ENCODE measurements around the gene EMX2. TPM values are rescaled to one million over a fixed set of nuclear protein-coding genes. Genes with fewer than 3 reads are reported as not detected.

Gene EMX2
- total RNA-seq, 1 experiment from 2014 or later, result 4.7 TPM

DNA sequence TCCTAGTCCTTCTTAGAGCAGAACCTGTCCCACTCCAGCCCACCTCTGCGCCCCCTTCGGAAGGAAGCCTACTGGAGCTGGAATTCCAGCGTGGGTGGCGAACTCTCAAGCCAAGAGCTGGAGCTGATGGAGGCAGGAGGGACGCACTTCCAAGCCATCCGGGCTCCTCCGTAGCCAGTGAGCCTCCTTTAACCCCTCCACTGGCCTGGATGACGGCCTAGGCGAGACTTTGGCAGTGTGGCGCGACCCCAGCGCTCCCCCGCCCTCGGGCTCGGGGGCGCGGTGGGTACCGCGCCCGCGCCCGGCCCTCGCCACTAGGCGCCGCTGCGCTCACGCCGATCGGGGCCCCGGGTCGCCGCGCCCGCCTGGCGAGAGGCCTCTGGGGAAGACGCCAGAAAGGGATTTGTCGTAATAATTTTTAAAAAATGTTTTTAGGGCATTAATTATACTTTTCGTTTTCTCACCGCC, 5.1 kb upstream of the EMX2 start:
- no TSS peak for BruUV-seq (replicated peaks)
- peaks cover 18% of the 10 kb centered on the region for H3K4me1 ChIP-seq
- peak in 1 of 2 experiments; percentile 39 for DNase-seq
- CTCF ChIA-PET, result interaction anchor here (0.8 to 1.3 kb wide), 2 partner anchors 41 to 95 kb away, joined by 3 to 4 read pairs; no protein-coding TSS in a partner anchor
- no peaks in the 10 kb centered on the region for H3K9me3 Mint-ChIP-seq (ENCODE audit: unreplicated experiment)
- H3K4me3 Mint-ChIP-seq (ENCODE audit: unreplicated experiment), result no peak overlapping the region
- H3K9me3 ChIP-seq, result no peaks in the 10 kb centered on the region
- no peaks in the 10 kb centered on the region for H3K36me3 Mint-ChIP-seq (ENCODE audit: insufficient read depth, unreplicated experiment)
- H3K27me3 Mint-ChIP-seq (ENCODE audit: insufficient read depth, unreplicated experiment), result no peaks in the 10 kb centered on the region
- no peaks in the 10 kb centered on the region for H3K27me3 ChIP-seq (replicated peaks; ENCODE audit: control insufficient read depth, insufficient read depth, low read length)
- TF ChIP-seq, protein P1, sequence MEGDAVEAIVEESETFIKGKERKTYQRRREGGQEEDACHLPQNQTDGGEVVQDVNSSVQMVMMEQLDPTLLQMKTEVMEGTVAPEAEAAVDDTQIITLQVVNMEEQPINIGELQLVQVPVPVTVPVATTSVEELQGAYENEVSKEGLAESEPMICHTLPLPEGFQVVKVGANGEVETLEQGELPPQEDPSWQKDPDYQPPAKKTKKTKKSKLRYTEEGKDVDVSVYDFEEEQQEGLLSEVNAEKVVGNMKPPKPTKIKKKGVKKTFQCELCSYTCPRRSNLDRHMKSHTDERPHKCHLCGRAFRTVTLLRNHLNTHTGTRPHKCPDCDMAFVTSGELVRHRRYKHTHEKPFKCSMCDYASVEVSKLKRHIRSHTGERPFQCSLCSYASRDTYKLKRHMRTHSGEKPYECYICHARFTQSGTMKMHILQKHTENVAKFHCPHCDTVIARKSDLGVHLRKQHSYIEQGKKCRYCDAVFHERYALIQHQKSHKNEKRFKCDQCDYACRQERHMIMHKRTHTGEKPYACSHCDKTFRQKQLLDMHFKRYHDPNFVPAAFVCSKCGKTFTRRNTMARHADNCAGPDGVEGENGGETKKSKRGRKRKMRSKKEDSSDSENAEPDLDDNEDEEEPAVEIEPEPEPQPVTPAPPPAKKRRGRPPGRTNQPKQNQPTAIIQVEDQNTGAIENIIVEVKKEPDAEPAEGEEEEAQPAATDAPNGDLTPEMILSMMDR (IDR thresholded peaks at IDR 0.05; ENCODE audit: insufficient read depth in 1 of 2, low read depth in 1 of 2, low read length in 1 of 2, severe bottlenecking in 1 of 2, unreplicated experiment in 1 of 2), result no peak
- H3K36me3 ChIP-seq (ENCODE audit: control insufficient read depth, insufficient read depth, low read length), result no peaks in the 10 kb centered on the region; the same call in 1 of the 2 replicates
- peaks cover 6% of the 10 kb centered on the region for H3K4me1 Mint-ChIP-seq (ENCODE audit: low read depth, unreplicated experiment)
- intact Hi-C loops (cut with micrococcal nuclease; ENCODE audit: unreplicated experiment), result no loop called here
- H3K27ac Mint-ChIP-seq (ENCODE audit: unreplicated experiment), result no peak overlapping the region
- H3K4me3 ChIP-seq (ENCODE audit: low read depth, low read length), result no peak overlapping the region
- POLR2A ChIA-PET, result no interaction called here

DNA sequence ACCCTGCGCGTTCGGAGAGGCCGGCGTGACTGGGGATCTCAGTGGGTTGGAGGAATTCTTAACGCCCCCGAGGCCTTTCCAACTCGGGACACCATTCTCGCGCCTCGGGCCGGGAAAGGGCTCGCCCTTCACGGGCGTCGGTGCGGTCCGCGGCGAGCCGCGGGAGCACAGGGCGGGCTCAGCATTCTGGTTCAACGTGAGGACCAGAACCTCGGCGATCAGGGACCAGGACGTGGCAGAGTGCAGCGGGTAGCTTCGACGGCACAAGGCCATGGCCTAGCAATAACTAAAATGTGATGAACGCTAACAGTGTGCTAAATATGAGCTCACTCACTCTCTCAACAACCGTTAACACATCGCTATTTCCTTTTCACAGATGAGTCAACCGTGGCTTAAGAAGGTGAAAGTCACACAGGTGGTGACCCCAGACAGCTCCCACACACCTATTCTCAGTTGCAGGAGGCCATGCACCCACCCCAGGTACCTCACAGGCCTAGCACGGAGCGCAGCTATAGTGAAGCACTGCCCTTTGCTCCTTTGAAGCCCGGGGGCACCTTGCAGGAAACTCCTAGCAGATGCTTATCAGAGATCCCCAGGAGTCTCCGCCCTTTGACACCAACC, 4.5 kb upstream of the EMX2 start:
- H3K4me3 ChIP-seq (ENCODE audit: low read depth, low read length), result no peak overlapping the region
- H3K4me1 ChIP-seq, result peaks cover 18% of the 10 kb centered on the region
- intact Hi-C loops (cut with micrococcal nuclease; ENCODE audit: unreplicated experiment), result no loop called here
- no peaks in the 10 kb centered on the region for H3K36me3 Mint-ChIP-seq (ENCODE audit: insufficient read depth, unreplicated experiment)
- no TSS peak for BruUV-seq (replicated peaks)
- H3K36me3 ChIP-seq (ENCODE audit: control insufficient read depth, insufficient read depth, low read length), result no peaks in the 10 kb centered on the region; the same call in 1 of the 2 replicates
- POLR2A ChIA-PET, result no interaction called here
- no peaks in the 10 kb centered on the region for H3K27me3 ChIP-seq (replicated peaks; ENCODE audit: control insufficient read depth, insufficient read depth, low read length)
- no peak for DNase-seq
- H3K27me3 Mint-ChIP-seq (ENCODE audit: insufficient read depth, unreplicated experiment), result no peaks in the 10 kb centered on the region
- CTCF ChIA-PET, result interaction anchor here (1.3 kb wide), 1 partner anchor 41 kb away, joined by 4 read pairs; no protein-coding TSS in a partner anchor
- no peak overlapping the region for H3K4me3 Mint-ChIP-seq (ENCODE audit: unreplicated experiment)
- no peak overlapping the region for H3K27ac Mint-ChIP-seq (ENCODE audit: unreplicated experiment)
- no peaks in the 10 kb centered on the region for H3K9me3 ChIP-seq
- H3K4me1 Mint-ChIP-seq (ENCODE audit: low read depth, unreplicated experiment), result peaks cover 6% of the 10 kb centered on the region
- no peaks in the 10 kb centered on the region for H3K9me3 Mint-ChIP-seq (ENCODE audit: unreplicated experiment)
- TF ChIP-seq, protein P1 (IDR thresholded peaks at IDR 0.05; ENCODE audit: insufficient read depth in 1 of 2, low read depth in 1 of 2, low read length in 1 of 2, severe bottlenecking in 1 of 2, unreplicated experiment in 1 of 2), result no peak

DNA sequence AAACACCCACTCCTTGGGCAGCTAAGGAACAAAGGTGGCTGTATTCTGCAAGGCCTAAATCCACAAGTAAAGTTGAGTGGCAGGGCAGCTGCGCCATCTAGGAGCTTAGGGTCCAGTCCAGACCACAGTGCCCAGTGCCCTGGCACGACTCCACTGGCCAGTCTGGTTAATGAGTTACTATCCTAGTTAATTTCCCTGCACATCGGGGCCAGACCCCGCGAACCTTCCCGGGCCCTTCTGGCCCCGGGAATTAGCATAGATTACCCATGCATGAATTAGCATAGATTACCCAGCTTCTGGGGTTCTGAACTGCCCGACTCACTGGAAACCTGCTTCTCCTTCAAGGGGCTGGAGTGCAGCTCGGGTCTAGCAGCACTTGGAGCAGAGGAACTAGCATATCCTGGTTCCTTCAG, 3.2 kb upstream of the EMX2 start:
- H3K4me1 ChIP-seq, result peaks cover 16% of the 10 kb centered on the region
- CTCF ChIA-PET, result no interaction called here
- no peak overlapping the region for H3K27ac Mint-ChIP-seq (ENCODE audit: unreplicated experiment)
- no peak overlapping the region for H3K4me3 Mint-ChIP-seq (ENCODE audit: unreplicated experiment)
- no peak overlapping the region for H3K4me3 ChIP-seq (ENCODE audit: low read depth, low read length)
- H3K9me3 Mint-ChIP-seq (ENCODE audit: unreplicated experiment), result no peaks in the 10 kb centered on the region
- no TSS peak for BruUV-seq (replicated peaks)
- no peaks in the 10 kb centered on the region; the same call in 1 of the 2 replicates for H3K36me3 ChIP-seq (ENCODE audit: control insufficient read depth, insufficient read depth, low read length)
- H3K27me3 ChIP-seq (replicated peaks; ENCODE audit: control insufficient read depth, insufficient read depth, low read length), result no peaks in the 10 kb centered on the region
- H3K27me3 Mint-ChIP-seq (ENCODE audit: insufficient read depth, unreplicated experiment), result no peaks in the 10 kb centered on the region
- intact Hi-C loops (cut with micrococcal nuclease; ENCODE audit: unreplicated experiment), result no loop called here
- no peaks in the 10 kb centered on the region for H3K9me3 ChIP-seq
- TF ChIP-seq, protein P1 (IDR thresholded peaks at IDR 0.05; ENCODE audit: insufficient read depth in 1 of 2, low read depth in 1 of 2, low read length in 1 of 2, severe bottlenecking in 1 of 2, unreplicated experiment in 1 of 2), result no peak
- DNase-seq, result no peak
- POLR2A ChIA-PET, result interaction anchor here (0.6 kb wide), 1 partner anchor 1591 kb away, joined by 3 read pairs; no protein-coding TSS in a partner anchor
- H3K36me3 Mint-ChIP-seq (ENCODE audit: insufficient read depth, unreplicated experiment), result no peaks in the 10 kb centered on the region
- peaks cover 6% of the 10 kb centered on the region for H3K4me1 Mint-ChIP-seq (ENCODE audit: low read depth, unreplicated experiment)
